Vagina (tissue), 2 donors: Measurements from ENCODE around the gene GOLGA8J.

ENCODE experiments used
- CTCF ChIP-seq, 3 experiments: fragments of 450-650 bp in 2 of 3; fragments of 200-600 bp in 1 of 3; sonication (generic) in 1 of 3; IDR thresholded peaks; one replicate each; pipeline ENCODE4 v1.5.1; 2017 to 2019; ENCODE audit warnings: antibody characterized with exemption in 3 of 3, mild to moderate bottlenecking in 2 of 3, moderate library complexity in 2 of 3
- POLR2AphosphoS5 ChIP-seq, 2 donors: sonication (generic); formaldehyde crosslinking; IDR thresholded peaks; one replicate each; pipeline ENCODE4 v1.9.0; 2017; ENCODE audit warnings: antibody characterized with exemption in 2 of 2, mild to moderate bottlenecking in 2 of 2, low read depth in 1 of 2; ENCODE audit not compliant: insufficient read depth in 1 of 2

DNA sequence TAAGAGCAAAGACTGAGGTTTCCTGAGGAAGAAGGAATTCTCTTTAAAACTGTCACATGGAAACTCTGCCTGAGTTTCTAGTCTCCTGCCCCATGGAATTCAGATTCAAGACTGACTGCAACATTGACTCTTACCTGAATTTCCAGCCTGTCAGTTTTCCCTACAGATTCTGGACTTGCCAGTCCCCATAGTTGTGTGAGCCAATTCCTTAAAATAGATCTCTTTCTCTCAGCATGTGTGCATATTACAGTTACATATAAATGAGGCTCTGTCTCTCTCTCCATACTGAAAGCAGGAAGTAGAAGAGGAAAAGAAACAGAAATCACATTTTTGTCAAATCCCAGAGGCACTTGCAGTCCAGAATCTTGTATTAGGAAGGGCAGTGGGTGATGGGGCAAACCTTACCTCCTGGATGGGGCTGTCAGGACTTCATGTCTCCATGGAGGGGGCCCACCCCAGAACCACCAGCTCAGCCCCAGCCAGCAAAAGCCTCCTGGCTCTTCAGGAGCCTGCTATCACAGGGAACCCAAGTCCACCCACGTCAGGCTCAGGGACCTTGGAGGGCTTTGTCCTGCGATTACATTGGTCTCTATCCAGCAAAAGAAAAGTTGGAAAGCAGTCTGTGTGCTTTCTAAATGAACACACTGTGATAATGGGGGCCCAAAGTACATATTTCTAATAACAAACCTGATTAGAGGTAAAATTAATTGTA lies 18.8 kb upstream of the GOLGA8J start:
- TF ChIP-seq CTCF (IDR thresholded peaks at IDR 0.05), result no peak
- TF ChIP-seq POLR2AphosphoS5 (IDR thresholded peaks at IDR 0.05; ENCODE audit: insufficient read depth in 1 of 2, low read depth in 1 of 2), result no peak
